ENCODE measurements around the gene SDS.

DNA sequence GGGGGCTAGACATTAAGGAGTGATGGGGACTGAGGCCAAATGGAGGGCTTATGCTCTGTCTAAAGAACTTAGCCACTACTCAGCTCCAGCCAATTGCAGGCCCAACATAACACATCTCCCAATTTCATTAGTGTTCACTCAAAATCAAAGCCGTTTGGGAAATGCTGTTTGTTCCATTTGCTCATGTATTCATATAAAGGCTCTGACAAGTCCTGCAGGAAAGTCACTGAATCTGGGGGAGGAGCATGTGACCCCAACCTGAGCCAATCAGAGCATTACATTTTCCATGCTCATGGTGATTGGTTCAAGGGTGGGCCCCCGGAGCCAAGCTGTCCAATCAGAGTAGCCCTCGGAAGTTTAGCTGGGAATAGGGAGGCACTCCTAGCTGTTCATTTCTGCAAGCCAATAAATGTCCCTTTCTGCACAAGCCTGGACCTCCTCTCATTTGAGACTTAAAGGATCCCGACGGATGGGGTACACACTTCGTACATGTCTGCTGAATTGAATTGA, 39.4 kb upstream of the SDS start:
- TF ChIP-seq, protein P1, sequence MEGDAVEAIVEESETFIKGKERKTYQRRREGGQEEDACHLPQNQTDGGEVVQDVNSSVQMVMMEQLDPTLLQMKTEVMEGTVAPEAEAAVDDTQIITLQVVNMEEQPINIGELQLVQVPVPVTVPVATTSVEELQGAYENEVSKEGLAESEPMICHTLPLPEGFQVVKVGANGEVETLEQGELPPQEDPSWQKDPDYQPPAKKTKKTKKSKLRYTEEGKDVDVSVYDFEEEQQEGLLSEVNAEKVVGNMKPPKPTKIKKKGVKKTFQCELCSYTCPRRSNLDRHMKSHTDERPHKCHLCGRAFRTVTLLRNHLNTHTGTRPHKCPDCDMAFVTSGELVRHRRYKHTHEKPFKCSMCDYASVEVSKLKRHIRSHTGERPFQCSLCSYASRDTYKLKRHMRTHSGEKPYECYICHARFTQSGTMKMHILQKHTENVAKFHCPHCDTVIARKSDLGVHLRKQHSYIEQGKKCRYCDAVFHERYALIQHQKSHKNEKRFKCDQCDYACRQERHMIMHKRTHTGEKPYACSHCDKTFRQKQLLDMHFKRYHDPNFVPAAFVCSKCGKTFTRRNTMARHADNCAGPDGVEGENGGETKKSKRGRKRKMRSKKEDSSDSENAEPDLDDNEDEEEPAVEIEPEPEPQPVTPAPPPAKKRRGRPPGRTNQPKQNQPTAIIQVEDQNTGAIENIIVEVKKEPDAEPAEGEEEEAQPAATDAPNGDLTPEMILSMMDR (IDR thresholded peaks at IDR 0.05; ENCODE audit: borderline replicate concordance, extremely low read depth, low read length, poor library complexity, severe bottlenecking), result no peak
- TF ChIP-seq EZH2 (IDR thresholded peaks at IDR 0.05; ENCODE audit: borderline replicate concordance, low read depth, low read length, severe bottlenecking), result no peak
